Measurements from ENCODE around the gene MYOCD. TPM values are rescaled to one million over a fixed set of nuclear protein-coding genes. Genes with fewer than 3 reads are reported as not detected.

MYOCD gene, protein sequence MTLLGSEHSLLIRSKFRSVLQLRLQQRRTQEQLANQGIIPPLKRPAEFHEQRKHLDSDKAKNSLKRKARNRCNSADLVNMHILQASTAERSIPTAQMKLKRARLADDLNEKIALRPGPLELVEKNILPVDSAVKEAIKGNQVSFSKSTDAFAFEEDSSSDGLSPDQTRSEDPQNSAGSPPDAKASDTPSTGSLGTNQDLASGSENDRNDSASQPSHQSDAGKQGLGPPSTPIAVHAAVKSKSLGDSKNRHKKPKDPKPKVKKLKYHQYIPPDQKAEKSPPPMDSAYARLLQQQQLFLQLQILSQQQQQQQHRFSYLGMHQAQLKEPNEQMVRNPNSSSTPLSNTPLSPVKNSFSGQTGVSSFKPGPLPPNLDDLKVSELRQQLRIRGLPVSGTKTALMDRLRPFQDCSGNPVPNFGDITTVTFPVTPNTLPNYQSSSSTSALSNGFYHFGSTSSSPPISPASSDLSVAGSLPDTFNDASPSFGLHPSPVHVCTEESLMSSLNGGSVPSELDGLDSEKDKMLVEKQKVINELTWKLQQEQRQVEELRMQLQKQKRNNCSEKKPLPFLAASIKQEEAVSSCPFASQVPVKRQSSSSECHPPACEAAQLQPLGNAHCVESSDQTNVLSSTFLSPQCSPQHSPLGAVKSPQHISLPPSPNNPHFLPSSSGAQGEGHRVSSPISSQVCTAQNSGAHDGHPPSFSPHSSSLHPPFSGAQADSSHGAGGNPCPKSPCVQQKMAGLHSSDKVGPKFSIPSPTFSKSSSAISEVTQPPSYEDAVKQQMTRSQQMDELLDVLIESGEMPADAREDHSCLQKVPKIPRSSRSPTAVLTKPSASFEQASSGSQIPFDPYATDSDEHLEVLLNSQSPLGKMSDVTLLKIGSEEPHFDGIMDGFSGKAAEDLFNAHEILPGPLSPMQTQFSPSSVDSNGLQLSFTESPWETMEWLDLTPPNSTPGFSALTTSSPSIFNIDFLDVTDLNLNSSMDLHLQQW
- 2.4 and 3.5 TPM in 2 replicates for total RNA-seq

DNA sequence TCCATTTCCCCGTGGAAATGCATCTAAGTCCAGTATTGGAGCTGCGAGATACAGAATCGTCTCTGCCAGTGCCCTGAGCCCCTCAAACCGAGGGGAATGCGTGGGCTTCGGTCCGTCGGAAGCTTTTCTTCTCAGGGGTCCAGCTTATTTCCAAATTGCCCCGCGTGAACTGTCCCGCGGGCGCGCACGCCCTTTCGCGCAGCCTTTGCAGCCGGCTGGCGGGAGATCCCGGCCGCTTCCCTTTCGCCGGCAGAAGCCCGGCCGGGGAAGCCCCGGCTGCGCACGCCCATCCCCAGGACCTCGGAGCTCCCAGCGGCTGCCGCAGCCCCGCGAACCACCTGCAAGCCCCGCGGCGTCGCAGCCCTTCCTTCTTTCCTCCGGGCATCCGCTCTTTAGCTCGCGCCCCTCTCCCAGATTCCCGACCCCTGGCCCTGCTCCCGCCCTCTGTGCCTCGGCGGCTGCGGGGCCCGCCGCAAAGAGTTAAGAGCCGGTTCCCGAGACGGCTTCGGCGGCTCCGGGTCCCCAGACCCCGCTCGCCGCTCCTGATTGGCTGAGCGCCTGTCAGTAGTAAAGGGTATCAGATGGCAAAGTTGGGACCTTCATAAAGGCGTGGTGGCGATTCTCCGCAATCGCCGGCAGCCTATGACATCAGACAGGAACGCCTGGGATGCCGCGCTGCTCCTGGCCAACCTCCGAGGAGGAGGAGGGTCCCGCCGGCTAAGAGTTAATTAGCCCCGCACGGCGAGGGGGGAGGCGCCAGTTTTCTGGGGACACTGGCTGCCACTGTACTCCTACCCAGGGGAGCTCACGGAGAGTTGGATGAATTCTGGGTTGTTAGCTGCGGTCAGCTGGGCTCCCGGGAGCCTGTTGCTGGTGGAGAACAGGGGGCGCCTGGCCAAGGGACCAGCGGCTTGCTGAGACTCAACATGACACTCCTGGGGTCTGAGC lies at the start of gene MYOCD:
Gene MYOCD, plus strand, starts transcription at position 628 of the 948 bp plus-strand sequence. Its CDS starts 299 bp downstream, at position 927.

GRCh38 chr17:12789481-12790248 lies 124.0 kb downstream of the MYOCD start, which contains the start of gene ARHGAP44:
Gene ARHGAP44, plus strand, starts transcription at chr17:12789498. Its CDS starts 341 bp downstream, at chr17:12789839.

Other genes starting within 250 kb of the MYOCD start
- 5.9 and 6.9 TPM in 2 replicates for gene ARHGAP44, start 123.6 kb downstream of the MYOCD start, total RNA-seq